HepG2 (cell line): ENCODE data around the gene USP24. TPM values are rescaled to one million over a fixed set of nuclear protein-coding genes. Genes with fewer than 3 reads are reported as not detected.
A peak's percentile ranks its signal among the peaks of the same experiment; 100 is the strongest.

ENCODE experiments used
- ATAC-seq: fragments of 200-7000 bp; cut with Tn5 transposase; 3 replicates; pipeline ENCODE4 v1.9.1; 2020; ENCODE audit warnings: mild to moderate bottlenecking, moderate library complexity
- BruUV-seq: library from RNA; stranded (reverse); fragments of 400-500 nt; replicated peaks from 2 replicates; lab custom pipeline; 2021; lab: Mats Ljungman, UMichigan
- CTCF ChIA-PET: fragments of 300-600 bp; formaldehyde crosslinking; extraction: SDS; loops from one replicate; lab custom pipeline; 2021; ENCODE audit warnings: low total read pairs, inconsistent platforms, low intra/inter-chr PET ratio; lab: Yijun Ruan, JAX
- POLR2A ChIA-PET: fragments of 350-600 bp; sonication (Branson Sonifier 250); formaldehyde crosslinking; loops from one replicate; lab custom pipeline; 2020; ENCODE audit warnings: antibody characterized with exemption, inconsistent platforms; lab: Yijun Ruan, JAX
- DNase-seq: peaks from one replicate; pipeline ENCODE4 v3.0.0-alpha.2; 2015; ENCODE audit warnings: low spot score
- FAIRE-seq: peaks from 3 replicates; lab custom pipeline; 2011; peaks lifted over from hg19 to GRCh38; lab: Jason Lieb, UNC
- H2AFZ ChIP-seq: one replicate; pipeline ENCODE4 v1.6.1; 2011; ENCODE audit warnings: low read length, inconsistent platforms
- H3K27ac ChIP-seq: fragments of 300-600 bp; 3 replicates; pipeline ENCODE4 v1.8.0; 2011; ENCODE audit warnings: mixed run types, mild to moderate bottlenecking, mixed read lengths, low read length, inconsistent platforms; ENCODE audit not compliant: insufficient read depth; ENCODE audit errors: extremely low read length
- H3K27me3 ChIP-seq, 2 experiments: fragments of 200-600 bp in 1 of 2; 2 replicates in 1 of 2; 3 replicates in 1 of 2; pipeline versions ENCODE4 v1.6.0 to v1.8.0; 2011; ENCODE audit warnings: low read length in 2 of 2, mild to moderate bottlenecking in 2 of 2, moderate library complexity in 2 of 2, inconsistent platforms in 1 of 2; ENCODE audit not compliant: insufficient read depth in 2 of 2, control insufficient read depth in 1 of 2
- H3K36me3 ChIP-seq, 2 experiments: fragments of 200-600 bp in 1 of 2; replicated peaks in 1 of 2; 2 replicates in 1 of 2; 3 replicates in 1 of 2; pipeline versions ENCODE4 v1.5.1 to v1.8.0; 2011; ENCODE audit warnings: low read length in 2 of 2, inconsistent platforms in 1 of 2; ENCODE audit not compliant: insufficient read depth in 2 of 2, control insufficient read depth in 1 of 2
- H3K4me1 ChIP-seq: 2 replicates; pipeline ENCODE4 v1.5.1; 2012; ENCODE audit warnings: low read length, inconsistent platforms; ENCODE audit not compliant: insufficient read depth
- H3K4me2 ChIP-seq: 2 replicates; pipeline ENCODE4 v1.6.0; 2011; ENCODE audit warnings: low read depth, low read length, inconsistent platforms
- H3K4me3 ChIP-seq, 3 experiments: fragments of 200-600 bp in 1 of 3; sonication (generic), shearing (Covaris generic) in 1 of 3; replicated peaks in 1 of 3; 2 replicates each; pipeline ENCODE4 v1.5.1; 2011 to 2016; ENCODE audit warnings: low read length in 3 of 3, inconsistent platforms in 2 of 3, low read depth in 2 of 3, mild to moderate bottlenecking in 2 of 3, control low read depth in 1 of 3, mixed read lengths in 1 of 3; ENCODE audit not compliant: insufficient read depth in 1 of 3
- H3K79me2 ChIP-seq: one replicate; pipeline ENCODE4 v1.6.1; 2011; ENCODE audit warnings: low read length, inconsistent platforms; ENCODE audit not compliant: insufficient read depth
- H3K9ac ChIP-seq: 2 replicates; pipeline ENCODE4 v1.6.0; 2011; ENCODE audit warnings: mild to moderate bottlenecking, low read depth, low read length, inconsistent platforms; ENCODE audit not compliant: insufficient read depth
- H3K9me3 ChIP-seq: 2 replicates; pipeline ENCODE4 v1.5.1; 2012; ENCODE audit warnings: mild to moderate bottlenecking, low read length
- H4K20me1 ChIP-seq: 2 replicates; pipeline ENCODE4 v1.6.0; 2011; ENCODE audit warnings: inconsistent platforms, mild to moderate bottlenecking, low read length, moderate library complexity; ENCODE audit not compliant: insufficient read depth
- ELF3 ChIP-seq: IDR thresholded peaks from 2 replicates; pipeline ENCODE4 v1.6.1; 2016; ENCODE audit warnings: missing genetic modification reagents, missing compliant biosample characterization
- ZNF652 ChIP-seq: IDR thresholded peaks from 2 replicates; pipeline ENCODE4 v1.6.1; 2016; ENCODE audit warnings: low read depth, borderline replicate concordance
- WGBS: methylation state at CpG from one replicate; pipeline ENCODE4 v1.1.6; 2017; ENCODE audit warnings: low lambda C conversion rate; 5-methylcytosine and 5-hydroxymethylcytosine counted together
- in situ Hi-C: cut with HindIII; loops from 2 replicates; pipeline ENCODE4 v1.10.0; 2017; ENCODE audit warnings: low pct_unique_long_range_greater_than_20kb; ENCODE audit not compliant: extremely low pct_ligation_motif_present
- intact Hi-C: fragments of 100-400 bp; cut with micrococcal nuclease; formaldehyde crosslinking; loops from one replicate; pipeline ENCODE4 v1.10.0; 2022; ENCODE audit not compliant: unreplicated experiment
- polyA plus RNA-seq, 8 experiments: library from polyadenylated mRNA; depleted of rRNA in 3 of 8; stranded (reverse) in 7 of 8; unstranded in 1 of 8; fragments of >200 nt; fragmentation: Illumina TruSeq in 4 of 8; extraction: Trizol in 4 of 8; gene quantifications; 2 replicates each; pipeline versions ENCODE4 v1.2.1 to v1.2.3, GENCODE V29; 2011 to 2016; ENCODE audit warnings: low read depth in 4 of 8, missing spikeins in 1 of 8, mixed read lengths in 1 of 8; ENCODE audit not compliant: insufficient read depth in 1 of 8
- total RNA-seq, 5 experiments: library from RNA; depleted of rRNA; stranded (reverse); fragments of >200 nt; fragmentation: Illumina TruSeq; extraction: Trizol; gene quantifications; 2 replicates each; pipeline ENCODE4 v1.2.3, GENCODE V29; 2016; ENCODE audit warnings: low read depth in 1 of 5
- TF ChIP-seq, protein P1 (sequence below): sonication (generic); formaldehyde crosslinking; IDR thresholded peaks from 2 replicates; pipeline ENCODE4 v1.4.0; 2020; ENCODE audit warnings: missing genetic modification reagents, borderline replicate concordance
- TF ChIP-seq, protein P2 (sequence below): sonication (generic); formaldehyde crosslinking; IDR thresholded peaks from 2 replicates; pipeline ENCODE4 v1.4.0; 2020; ENCODE audit warnings: missing genetic modification reagents

The USP24 gene
- total and polyA plus RNA-seq, 2 of the 13 experiments (the other 11 are each of a cell fraction or from before 2014, with no cell fraction given) = 18.8 to 47.6 TPM

DNA sequence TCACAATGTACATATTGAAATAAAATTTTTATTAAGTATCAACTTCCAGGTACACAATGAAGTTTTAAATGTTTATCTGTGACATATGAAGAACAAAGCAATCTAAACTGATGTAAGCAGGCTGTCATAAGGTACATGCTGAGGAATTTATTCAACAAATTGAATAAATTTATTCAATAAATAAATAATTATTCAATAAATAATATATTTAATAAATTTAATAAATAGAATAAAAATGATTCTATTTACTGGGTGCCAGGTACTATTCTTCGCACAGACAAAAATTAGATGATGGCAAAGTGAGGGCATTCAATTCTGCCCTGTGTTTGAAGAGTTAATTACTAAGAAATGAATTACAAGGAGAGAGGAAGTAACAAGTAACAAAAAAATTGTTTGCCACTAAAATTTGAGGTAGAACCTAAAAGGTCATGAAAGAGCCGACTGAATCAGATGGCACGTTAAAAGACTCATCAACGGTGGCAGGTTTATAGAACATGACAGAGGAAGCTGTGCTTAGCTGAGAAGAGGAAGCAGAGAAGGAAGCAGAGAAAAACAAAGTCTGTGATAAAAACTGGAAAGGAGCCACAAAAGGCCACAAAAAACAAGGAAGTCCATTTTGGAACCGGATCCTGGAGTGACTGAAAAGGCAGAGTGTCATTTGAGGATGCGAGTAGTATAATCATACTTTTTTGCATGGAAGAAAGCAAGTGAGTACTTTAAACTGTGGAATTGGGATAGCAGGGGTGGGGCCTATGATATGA is 2.2 kb upstream of the USP24 start:
- H3K79me2 ChIP-seq = peaks cover 32% of the 10 kb centered on the region
- FAIRE-seq = no peak
- WGBS = 47% methylated on average over 6 of the region's 6 CpGs
- peak overlapping the region; percentile 37 for H3K4me2 ChIP-seq
- H4K20me1 ChIP-seq = no peaks in the 10 kb centered on the region
- H3K4me1 ChIP-seq = peaks cover 30% of the 10 kb centered on the region
- no peak overlapping the region for H3K27ac ChIP-seq
- no peak overlapping the region for H3K4me3 ChIP-seq
- ATAC-seq = no peak
- no peaks in the 10 kb centered on the region for H3K9me3 ChIP-seq
- no peak overlapping the region for H3K9ac ChIP-seq
- no TSS peak for BruUV-seq
- H3K27me3 ChIP-seq = peaks cover 0 to 4% of the 10 kb centered on the region in 2 experiments; a peak in 2 of 5 replicates
- H2AFZ ChIP-seq = no peak overlapping the region
- H3K36me3 ChIP-seq = no peaks in the 10 kb centered on the region; a peak in 1 of 5 replicates
- ChIA-PET POLR2A (no interaction called here), CTCF (no interaction called here)
- in situ Hi-C loops (no loop called here), intact Hi-C loops (loop anchor here (10.0 kb wide), 1 partner anchor 53 kb away; no protein-coding TSS in a partner anchor)
- peak; percentile 45 for TF ChIP-seq ZNF652 (CRISPR knock-in tag)
- TF ChIP-seq, protein P1, sequence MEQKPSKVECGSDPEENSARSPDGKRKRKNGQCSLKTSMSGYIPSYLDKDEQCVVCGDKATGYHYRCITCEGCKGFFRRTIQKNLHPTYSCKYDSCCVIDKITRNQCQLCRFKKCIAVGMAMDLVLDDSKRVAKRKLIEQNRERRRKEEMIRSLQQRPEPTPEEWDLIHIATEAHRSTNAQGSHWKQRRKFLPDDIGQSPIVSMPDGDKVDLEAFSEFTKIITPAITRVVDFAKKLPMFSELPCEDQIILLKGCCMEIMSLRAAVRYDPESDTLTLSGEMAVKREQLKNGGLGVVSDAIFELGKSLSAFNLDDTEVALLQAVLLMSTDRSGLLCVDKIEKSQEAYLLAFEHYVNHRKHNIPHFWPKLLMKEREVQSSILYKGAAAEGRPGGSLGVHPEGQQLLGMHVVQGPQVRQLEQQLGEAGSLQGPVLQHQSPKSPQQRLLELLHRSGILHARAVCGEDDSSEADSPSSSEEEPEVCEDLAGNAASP = no peak
- 0 out of 2 replicates have a peak, but pooled peaks have one; percentile 13 for TF ChIP-seq ELF3
- TF ChIP-seq, protein P2, sequence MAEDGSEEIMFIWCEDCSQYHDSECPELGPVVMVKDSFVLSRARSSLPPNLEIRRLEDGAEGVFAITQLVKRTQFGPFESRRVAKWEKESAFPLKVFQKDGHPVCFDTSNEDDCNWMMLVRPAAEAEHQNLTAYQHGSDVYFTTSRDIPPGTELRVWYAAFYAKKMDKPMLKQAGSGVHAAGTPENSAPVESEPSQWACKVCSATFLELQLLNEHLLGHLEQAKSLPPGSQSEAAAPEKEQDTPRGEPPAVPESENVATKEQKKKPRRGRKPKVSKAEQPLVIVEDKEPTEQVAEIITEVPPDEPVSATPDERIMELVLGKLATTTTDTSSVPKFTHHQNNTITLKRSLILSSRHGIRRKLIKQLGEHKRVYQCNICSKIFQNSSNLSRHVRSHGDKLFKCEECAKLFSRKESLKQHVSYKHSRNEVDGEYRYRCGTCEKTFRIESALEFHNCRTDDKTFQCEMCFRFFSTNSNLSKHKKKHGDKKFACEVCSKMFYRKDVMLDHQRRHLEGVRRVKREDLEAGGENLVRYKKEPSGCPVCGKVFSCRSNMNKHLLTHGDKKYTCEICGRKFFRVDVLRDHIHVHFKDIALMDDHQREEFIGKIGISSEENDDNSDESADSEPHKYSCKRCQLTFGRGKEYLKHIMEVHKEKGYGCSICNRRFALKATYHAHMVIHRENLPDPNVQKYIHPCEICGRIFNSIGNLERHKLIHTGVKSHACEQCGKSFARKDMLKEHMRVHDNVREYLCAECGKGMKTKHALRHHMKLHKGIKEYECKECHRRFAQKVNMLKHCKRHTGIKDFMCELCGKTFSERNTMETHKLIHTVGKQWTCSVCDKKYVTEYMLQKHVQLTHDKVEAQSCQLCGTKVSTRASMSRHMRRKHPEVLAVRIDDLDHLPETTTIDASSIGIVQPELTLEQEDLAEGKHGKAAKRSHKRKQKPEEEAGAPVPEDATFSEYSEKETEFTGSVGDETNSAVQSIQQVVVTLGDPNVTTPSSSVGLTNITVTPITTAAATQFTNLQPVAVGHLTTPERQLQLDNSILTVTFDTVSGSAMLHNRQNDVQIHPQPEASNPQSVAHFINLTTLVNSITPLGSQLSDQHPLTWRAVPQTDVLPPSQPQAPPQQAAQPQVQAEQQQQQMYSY (CRISPR knock-in tag) = peak; percentile 92
- no peak for DNase-seq
